ENCODE measurements around the gene PROX2.

The PROX2 gene

GRCh38 chr14:74875941-74876913 is at the start of gene PROX2:
Gene PROX2 (minus strand): TSS chr14:74876145. CDS start chr14:74863834, 12,311 bp downstream.
- DNase-seq = peak in 1 of 2 donors; percentile 69

- no peak for DNase-seq
Observed at GRCh38 chr14:74924061-74924460, 48.1 kb upstream of the PROX2 start.

GRCh38 chr14:74922752-74923401 is 46.9 kb upstream of the PROX2 start, which contains the start of gene RPS6KL1:
Gene RPS6KL1 (minus strand): TSS chr14:74923260. CDS start chr14:74921541, 1,719 bp downstream.
- DNase-seq = peak; percentile 6 to 9

GRCh38 chr14:74921987-74922751 is 46.2 kb upstream of the PROX2 start:
- DNase-seq = no peak

- DNase-seq = no peak
Observed at GRCh38 chr14:74921053-74921620, 45.2 kb upstream of the PROX2 start.

GRCh38 chr14:74920281-74920680 is 44.3 kb upstream of the PROX2 start:
- no peak for DNase-seq

- peak in 1 of 2 donors; percentile 60 for DNase-seq
Observed at GRCh38 chr14:74919421-74920165, 43.6 kb upstream of the PROX2 start.

GRCh38 chr14:74918380-74918779 is 42.4 kb upstream of the PROX2 start:
- DNase-seq = no peak

GRCh38 chr14:74917646-74918081 is 41.7 kb upstream of the PROX2 start:
- peak in 1 of 2 donors; percentile 22 for DNase-seq

GRCh38 chr14:74917178-74917543 is 41.2 kb upstream of the PROX2 start:
- DNase-seq = no peak

- no peak for DNase-seq
Observed at GRCh38 chr14:74915826-74916225, 39.9 kb upstream of the PROX2 start.

GRCh38 chr14:74915426-74915825 is 39.5 kb upstream of the PROX2 start:
- DNase-seq = no peak

- peak in 1 of 2 donors; percentile 47 for DNase-seq
Observed at GRCh38 chr14:74913986-74914573, 38.1 kb upstream of the PROX2 start.

- DNase-seq = no peak
Observed at GRCh38 chr14:74913393-74913910, 37.5 kb upstream of the PROX2 start.

GRCh38 chr14:74912801-74913200 is 36.9 kb upstream of the PROX2 start:
- DNase-seq = no peak

GRCh38 chr14:74912111-74912510 is 36.2 kb upstream of the PROX2 start:
- DNase-seq = no peak

- DNase-seq = no peak
Observed at GRCh38 chr14:74911704-74912103, 35.8 kb upstream of the PROX2 start.

GRCh38 chr14:74911221-74911620 is 35.3 kb upstream of the PROX2 start:
- DNase-seq = no peak

- no peak for DNase-seq
Observed at GRCh38 chr14:74910556-74910955, 34.6 kb upstream of the PROX2 start.

GRCh38 chr14:74909911-74910310 is 34.0 kb upstream of the PROX2 start:
- DNase-seq = no peak

GRCh38 chr14:74909501-74909900 is 33.6 kb upstream of the PROX2 start:
- DNase-seq = no peak
